ENCODE data around the gene MCAT.

Gene MCAT

DNA sequence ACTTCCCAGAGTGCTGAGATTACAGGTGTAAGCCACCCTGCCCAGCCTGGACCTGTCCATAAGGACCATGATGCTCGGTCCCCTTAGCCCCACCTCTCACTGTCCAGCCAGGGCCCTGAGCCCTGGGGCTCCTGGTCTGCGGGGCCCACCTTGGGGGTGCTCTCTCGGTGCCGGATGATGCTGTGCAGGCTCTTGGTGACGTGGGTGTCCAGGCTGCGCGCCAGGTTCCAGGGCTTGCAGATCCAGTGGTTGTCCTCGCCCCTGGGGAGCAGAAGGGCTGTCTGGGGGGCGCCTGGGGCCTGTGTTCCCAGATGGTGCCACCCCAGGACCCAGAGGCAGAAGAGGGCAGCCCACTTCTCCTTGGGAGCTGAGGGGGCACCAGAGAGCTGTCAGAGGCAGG, 30.4 kb upstream of the MCAT start:
- no peak for DNase-seq (ENCODE audit: low spot score)

GRCh38 chr22:43172191-43172590, 29.0 kb upstream of the MCAT start:
- no peak for DNase-seq (ENCODE audit: low spot score)

- DNase-seq (ENCODE audit: low spot score) = no peak
These were observed 28.4 kb upstream of the MCAT start for GRCh38 chr22:43171607-43172006.

DNA sequence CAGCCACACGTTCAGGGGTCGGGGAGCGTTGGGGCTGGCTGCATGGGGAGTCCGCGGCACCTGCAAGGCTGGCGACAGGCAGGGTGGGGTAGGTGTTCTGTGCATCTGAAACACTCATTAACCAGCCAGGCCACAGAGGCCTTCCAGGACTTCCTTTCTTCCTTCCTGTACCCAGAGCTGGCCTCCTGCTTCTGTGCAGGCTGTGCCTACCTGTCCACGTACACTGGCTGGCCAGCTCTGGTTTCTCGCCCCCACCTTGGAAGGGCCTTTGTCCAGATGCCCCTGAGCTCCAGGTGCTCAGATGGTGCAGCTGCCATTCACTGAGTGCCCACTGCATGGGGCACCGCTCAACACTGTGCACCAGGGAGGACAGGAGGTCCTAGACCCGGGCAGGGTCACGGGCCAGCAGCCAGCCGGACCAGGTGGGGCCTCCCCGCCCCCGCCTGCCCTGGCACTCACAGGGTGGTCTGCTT, 27.9 kb upstream of the MCAT start:
- no peak for DNase-seq (ENCODE audit: low spot score)

- DNase-seq (ENCODE audit: low spot score) = no peak
These were observed 26.9 kb upstream of the MCAT start for GRCh38 chr22:43170131-43170480.

DNA sequence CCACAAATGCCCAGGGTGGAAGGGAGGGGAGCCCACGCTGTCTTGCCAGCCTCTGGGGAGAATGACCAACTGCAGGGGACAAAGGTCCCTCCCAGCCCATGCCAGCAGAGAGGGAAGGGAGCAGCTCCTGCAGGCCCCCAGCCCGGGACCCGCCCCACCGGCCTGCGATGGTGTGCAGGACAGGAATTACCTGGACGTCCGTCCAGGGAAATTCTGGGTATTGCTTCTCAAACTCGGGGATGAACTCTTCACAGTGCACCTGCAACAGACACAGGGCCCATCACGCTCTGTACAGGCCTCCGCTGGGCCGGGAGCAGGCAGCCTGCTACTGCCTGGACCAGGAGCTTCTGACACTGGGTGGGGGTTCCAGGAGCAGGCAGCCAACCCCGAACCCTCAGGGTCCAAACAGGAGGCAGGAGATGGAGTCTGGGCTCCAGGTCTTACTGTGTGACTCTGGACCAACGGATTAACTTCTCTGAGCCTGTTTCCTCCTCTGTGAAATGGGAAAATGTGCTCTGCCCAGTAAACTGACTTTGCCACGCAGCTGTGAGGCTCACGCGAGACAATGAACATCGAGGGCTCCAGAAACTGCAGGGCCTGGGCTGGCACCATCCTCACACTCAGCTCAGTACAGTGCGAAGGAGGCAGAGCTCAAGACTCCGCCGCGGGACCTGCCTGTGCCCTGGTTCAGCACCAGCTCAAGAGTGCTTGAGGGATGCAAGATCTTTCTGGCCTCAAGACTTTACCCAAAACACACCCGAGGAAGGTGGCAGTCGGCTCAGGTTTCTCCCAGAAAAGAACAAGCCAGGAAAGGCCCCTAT, 26.3 kb upstream of the MCAT start:
- no peak for DNase-seq (ENCODE audit: low spot score)

DNA sequence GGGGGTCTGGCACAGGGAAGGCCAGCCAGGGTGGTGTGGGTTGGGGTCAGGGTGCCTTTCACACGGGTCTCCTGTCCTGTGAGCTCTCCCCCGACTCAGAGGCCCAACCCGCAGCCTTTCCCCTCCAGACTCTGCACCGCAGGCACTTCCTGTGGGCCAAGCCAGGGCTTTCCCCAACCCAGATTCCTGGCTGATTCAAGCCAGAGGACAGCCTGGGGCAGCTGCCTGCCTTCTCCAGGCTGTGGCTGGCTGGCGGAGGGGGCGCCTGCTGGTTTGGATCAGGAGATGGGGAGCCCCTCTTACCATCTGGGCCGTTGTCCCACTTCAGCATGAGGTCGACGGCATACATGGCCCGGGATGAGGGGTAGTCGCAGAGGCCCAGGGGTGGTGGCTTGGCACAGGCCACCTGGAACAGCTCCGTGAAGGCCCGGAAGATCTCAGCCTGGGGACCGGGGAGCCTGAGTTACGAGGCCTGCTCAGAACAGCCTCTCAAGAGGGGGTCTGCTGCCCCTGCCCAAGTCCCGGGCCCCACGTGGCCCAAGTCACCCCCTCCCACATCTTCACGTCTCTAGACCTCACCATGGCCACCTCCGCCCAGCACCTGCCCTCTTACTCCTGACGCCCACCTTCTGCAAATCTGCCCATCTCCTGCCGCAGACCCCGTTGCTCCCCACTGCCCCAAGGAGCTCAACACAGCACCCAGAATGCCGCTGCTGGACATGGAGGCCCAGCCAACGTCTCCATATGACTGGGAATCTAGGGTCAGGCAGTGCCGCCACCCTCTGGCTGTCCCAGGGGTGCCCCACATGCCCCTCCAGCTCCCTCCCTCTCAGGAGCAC, 25.5 kb upstream of the MCAT start:
- DNase-seq (ENCODE audit: low spot score) = peak; percentile 93

GRCh38 chr22:43167001-43167589, 23.9 kb upstream of the MCAT start:
- DNase-seq (ENCODE audit: low spot score) = no peak

GRCh38 chr22:43166132-43166930, 23.1 kb upstream of the MCAT start:
- DNase-seq (ENCODE audit: low spot score) = no peak

GRCh38 chr22:43164636-43165035, 21.4 kb upstream of the MCAT start:
- no peak for DNase-seq (ENCODE audit: low spot score)

GRCh38 chr22:43163241-43163795, 20.1 kb upstream of the MCAT start:
- DNase-seq (ENCODE audit: low spot score) = no peak

DNA sequence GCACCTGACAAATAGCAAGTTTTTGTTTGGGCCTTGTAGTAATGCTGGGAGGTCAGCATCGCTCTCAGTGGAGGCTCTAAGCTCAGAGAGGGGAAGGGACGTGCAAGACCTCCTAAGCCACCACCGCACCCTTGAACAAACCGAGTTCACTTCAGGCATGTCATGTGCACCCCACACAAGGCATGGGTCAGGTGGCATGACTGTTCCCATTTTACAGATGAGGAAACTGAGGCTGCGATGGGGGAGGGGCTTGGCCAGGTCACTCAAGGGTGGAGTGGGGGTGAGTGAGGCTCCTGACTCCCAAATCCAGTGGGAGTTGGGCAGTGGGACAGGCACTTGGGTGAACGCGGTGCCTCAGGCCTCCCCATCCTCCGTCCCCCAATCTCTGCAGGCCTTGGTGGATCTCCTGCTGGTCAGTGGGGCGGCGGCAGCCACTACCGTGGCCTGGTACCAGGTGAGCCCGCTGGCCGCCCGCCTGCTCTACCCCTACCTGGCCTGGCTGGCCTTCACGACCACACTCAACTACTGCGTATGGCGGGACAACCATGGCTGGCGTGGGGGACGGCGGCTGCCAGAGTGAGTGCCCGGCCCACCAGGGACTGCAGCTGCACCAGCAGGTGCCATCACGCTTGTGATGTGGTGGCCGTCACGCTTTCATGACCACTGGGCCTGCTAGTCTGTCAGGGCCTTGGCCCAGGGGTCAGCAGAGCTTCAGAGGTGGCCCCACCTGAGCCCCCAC, 19.4 kb upstream of the MCAT start:
- no peak for DNase-seq (ENCODE audit: low spot score)

- DNase-seq (ENCODE audit: low spot score) = no peak
These were observed 17.4 kb upstream of the MCAT start for GRCh38 chr22:43160497-43161126.

- peak; percentile 38 for DNase-seq (ENCODE audit: low spot score)
These were observed 16.4 kb upstream of the MCAT start for GRCh38 chr22:43159484-43160178.

DNA sequence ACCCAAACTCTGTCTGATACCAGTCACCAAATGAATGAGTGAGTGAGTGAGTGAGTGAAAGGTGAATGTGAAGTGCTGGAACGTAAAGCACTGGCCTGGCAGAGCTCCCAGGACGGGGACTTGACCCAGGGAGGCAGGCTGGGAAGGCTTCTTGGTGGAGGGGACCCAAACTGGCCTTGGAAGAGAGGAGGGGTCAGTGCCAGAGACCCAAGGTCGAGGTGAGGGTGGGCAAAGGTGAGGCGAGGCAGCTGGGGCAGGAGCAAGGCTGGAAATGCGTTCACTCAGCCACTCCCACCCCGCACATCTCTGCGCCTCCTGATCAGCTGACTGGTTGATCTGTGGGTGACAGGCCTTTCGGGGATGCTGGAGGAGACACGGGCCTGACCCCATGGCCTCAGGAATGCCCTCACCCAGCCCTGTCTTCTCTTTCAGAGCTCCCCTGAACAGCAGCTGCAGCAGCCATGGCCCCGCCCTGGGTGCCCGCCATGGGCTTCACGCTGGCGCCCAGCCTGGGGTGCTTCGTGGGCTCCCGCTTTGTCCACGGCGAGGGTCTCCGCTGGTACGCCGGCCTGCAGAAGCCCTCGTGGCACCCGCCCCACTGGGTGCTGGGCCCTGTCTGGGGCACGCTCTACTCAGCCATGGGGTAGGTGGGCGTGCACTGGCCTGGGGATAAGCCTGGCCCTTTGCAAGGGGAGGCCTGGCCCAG, 15.7 kb upstream of the MCAT start:
- DNase-seq (ENCODE audit: low spot score) = no peak

DNA sequence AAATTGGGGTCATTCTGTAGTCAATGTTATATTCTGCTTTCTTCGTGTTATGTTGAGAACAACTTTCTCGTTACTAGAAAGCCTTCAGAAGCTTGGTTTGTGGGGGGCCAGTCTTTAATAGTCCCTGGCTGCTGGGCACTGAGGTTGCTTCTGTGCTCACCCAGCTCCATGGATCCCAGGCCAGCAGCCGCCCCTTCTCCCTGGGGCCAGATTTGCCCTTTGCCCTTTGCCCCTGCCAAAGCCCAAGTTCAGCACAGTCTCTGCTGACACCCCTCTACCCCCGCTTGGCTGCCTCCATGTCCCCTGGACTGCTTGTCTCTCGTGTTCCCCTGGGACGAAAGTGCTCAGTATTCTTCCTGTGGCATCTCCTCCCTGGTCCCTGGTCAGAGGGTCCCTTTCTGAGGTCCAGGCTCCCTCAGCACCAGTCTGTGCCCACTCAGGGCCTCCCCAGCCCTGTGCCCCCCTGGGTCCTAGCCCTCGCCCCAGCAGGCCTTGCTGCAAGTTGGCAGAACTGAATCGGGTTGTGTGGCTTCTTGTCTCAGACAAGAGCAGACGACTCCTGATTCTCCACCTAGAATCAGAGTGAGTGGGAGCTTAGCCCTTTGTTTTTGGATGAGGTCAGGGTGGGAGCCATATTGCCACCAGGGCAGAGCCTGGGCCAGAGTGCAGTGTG, 14.8 kb upstream of the MCAT start:
- no peak for DNase-seq (ENCODE audit: low spot score)

DNA sequence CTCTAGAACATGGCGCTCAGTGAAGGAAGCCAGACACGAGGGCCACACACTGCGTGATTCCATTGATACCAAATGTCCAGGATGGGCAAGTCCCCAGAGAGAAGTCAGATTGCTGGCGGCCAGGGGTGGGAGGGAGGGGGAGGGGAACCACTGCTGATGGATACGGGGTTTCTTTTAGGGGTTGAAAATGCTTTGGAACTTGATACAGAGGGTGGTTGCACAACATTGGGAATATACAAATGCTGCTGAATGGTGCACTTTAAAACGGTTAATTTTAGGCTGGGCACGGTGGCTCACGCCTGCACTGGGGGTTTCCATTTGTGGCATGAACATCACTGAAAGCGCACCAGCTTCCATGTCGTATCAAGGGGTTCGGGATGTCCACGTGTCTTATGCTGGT, 13.2 kb upstream of the MCAT start:
- no peak for DNase-seq (ENCODE audit: low spot score)

GRCh38 chr22:43155789-43156188, 12.6 kb upstream of the MCAT start:
- DNase-seq (ENCODE audit: low spot score) = no peak
